ENCODE data around the gene GBA3.

- TF ChIP-seq EZH2 (IDR thresholded peaks at IDR 0.05; ENCODE audit: borderline replicate concordance, low read depth, low read length, severe bottlenecking) (no peak), CTCF (IDR thresholded peaks at IDR 0.05; ENCODE audit: extremely low read depth in 1 of 2, insufficient read depth in 1 of 2, low read depth in 1 of 2, low read length in 2 of 2) (no peak), POLR2AphosphoS5 (IDR thresholded peaks at IDR 0.05; ENCODE audit: insufficient read depth, low read depth, low read length) (no peak), MAX (IDR thresholded peaks at IDR 0.05; ENCODE audit: insufficient read depth, insufficient read length) (no peak), MYC (IDR thresholded peaks at IDR 0.05; ENCODE audit: low read depth, low read length) (no peak), POLR2A (IDR thresholded peaks at IDR 0.05; ENCODE audit: low read depth, low read length) (no peak), FOS (IDR thresholded peaks at IDR 0.05; ENCODE audit: borderline replicate concordance, insufficient read depth, low read length) (no peak), GATA2 (IDR thresholded peaks at IDR 0.05; ENCODE audit: insufficient read depth, insufficient read length, low read depth, low read length) (no peak)
These were observed 9.0 kb upstream of the GBA3 start for GRCh38 chr4:22683726-22684125.

Data from endothelial cell of umbilical vein (primary cell).